ENCODE results near the gene ABR. TPM values are rescaled to one million over a fixed set of nuclear protein-coding genes. Genes with fewer than 3 reads are reported as not detected.
"Not testable (repeated sequence)": the region's sequence is repeated elsewhere in the genome, so short reads cannot be mapped to it uniquely, and the experiment has no call there.

Gene ABR
- total RNA-seq, 2 donors from 2014 or later, result 79.1 to 80.5 TPM

- no peak overlapping the region for H3K27ac Mint-ChIP-seq
- H3K9me3 Mint-ChIP-seq, result no peaks in the 10 kb centered on the region
- H3K4me1 Mint-ChIP-seq (ENCODE audit: low read depth in 2 of 2), result peaks cover 0 to 5% of the 10 kb centered on the region in 2 donors
- H3K27me3 Mint-ChIP-seq, result no peaks in the 10 kb centered on the region
- no peak for ATAC-seq
- H3K36me3 Mint-ChIP-seq, result no peaks in the 10 kb centered on the region
- H3K4me3 Mint-ChIP-seq, result no peak overlapping the region
- DNase-seq (ENCODE audit: low spot score), result no peak
Measured at GRCh38 chr17:1160591-1161390, 19.0 kb downstream of the ABR start.

GRCh38 chr17:1159431-1160180 is 20.2 kb downstream of the ABR start:
- H3K27me3 Mint-ChIP-seq, result no peaks in the 10 kb centered on the region
- no peaks in the 10 kb centered on the region for H3K36me3 Mint-ChIP-seq
- no peak overlapping the region for H3K4me3 Mint-ChIP-seq
- DNase-seq (ENCODE audit: low spot score), result no peak
- H3K4me1 Mint-ChIP-seq (ENCODE audit: low read depth in 2 of 2), result peaks cover 0 to 5% of the 10 kb centered on the region in 2 donors
- H3K9me3 Mint-ChIP-seq, result no peaks in the 10 kb centered on the region
- no peak for ATAC-seq
- no peak overlapping the region for H3K27ac Mint-ChIP-seq

GRCh38 chr17:1158879-1159278 is 20.9 kb downstream of the ABR start:
- no peak for ATAC-seq
- H3K4me3 Mint-ChIP-seq, result no peak overlapping the region
- no peaks in the 10 kb centered on the region for H3K9me3 Mint-ChIP-seq
- no peaks in the 10 kb centered on the region for H3K36me3 Mint-ChIP-seq
- H3K27me3 Mint-ChIP-seq, result no peaks in the 10 kb centered on the region
- peaks cover 0 to 5% of the 10 kb centered on the region in 2 donors for H3K4me1 Mint-ChIP-seq (ENCODE audit: low read depth in 2 of 2)
- H3K27ac Mint-ChIP-seq, result no peak overlapping the region
- DNase-seq (ENCODE audit: low spot score), result no peak

- ATAC-seq (no peak), DNase-seq (ENCODE audit: low spot score) (no peak)
- no peak overlapping the region for H3K27ac Mint-ChIP-seq
- H3K27me3 Mint-ChIP-seq, result no peaks in the 10 kb centered on the region
- no peaks in the 10 kb centered on the region for H3K9me3 Mint-ChIP-seq
- no peaks in the 10 kb centered on the region for H3K36me3 Mint-ChIP-seq
- peaks cover 0 to 5% of the 10 kb centered on the region in 2 donors for H3K4me1 Mint-ChIP-seq (ENCODE audit: low read depth in 2 of 2)
- H3K4me3 Mint-ChIP-seq, result no peak overlapping the region
Measured at GRCh38 chr17:1156864-1157263, 22.9 kb downstream of the ABR start.

- Mint-ChIP-seq H3K9me3 (no peaks in the 10 kb centered on the region), H3K27ac (no peak overlapping the region), H3K27me3 (no peaks in the 10 kb centered on the region), H3K36me3 (no peaks in the 10 kb centered on the region), H3K4me1 (ENCODE audit: low read depth in 2 of 2) (peaks cover 0 to 2% of the 10 kb centered on the region in 2 donors), H3K4me3 (no peak overlapping the region)
- ATAC-seq (no peak), DNase-seq (ENCODE audit: low spot score) (no peak)
Measured at GRCh38 chr17:1154704-1155103, 25.1 kb downstream of the ABR start.

GRCh38 chr17:1153795-1154546 is 25.8 kb downstream of the ABR start:
- Mint-ChIP-seq H3K27me3 (no peaks in the 10 kb centered on the region), H3K27ac (no peak overlapping the region), H3K4me3 (no peak overlapping the region), H3K4me1 (ENCODE audit: low read depth in 2 of 2) (peaks cover 0 to 2% of the 10 kb centered on the region in 2 donors), H3K9me3 (no peaks in the 10 kb centered on the region), H3K36me3 (no peaks in the 10 kb centered on the region)
- ATAC-seq (no peak), DNase-seq (ENCODE audit: low spot score) (no peak)

GRCh38 chr17:1152582-1152981 is 27.2 kb downstream of the ABR start:
- not testable (repeated sequence) for H3K9me3 Mint-ChIP-seq; H3K4me3 Mint-ChIP-seq; H3K27ac Mint-ChIP-seq; H3K27me3 Mint-ChIP-seq; H3K36me3 Mint-ChIP-seq; H3K4me1 Mint-ChIP-seq (ENCODE audit: low read depth in 2 of 2); ATAC-seq; DNase-seq (ENCODE audit: low spot score)

GRCh38 chr17:1150863-1151600 is 28.7 kb downstream of the ABR start:
- H3K4me1 Mint-ChIP-seq (ENCODE audit: low read depth in 2 of 2), result peaks cover 0 to 9% of the 10 kb centered on the region in 2 donors
- no peak overlapping the region for H3K27ac Mint-ChIP-seq
- no peaks in the 10 kb centered on the region for H3K27me3 Mint-ChIP-seq
- no peaks in the 10 kb centered on the region for H3K9me3 Mint-ChIP-seq
- no peak overlapping the region for H3K4me3 Mint-ChIP-seq
- no peak for DNase-seq (ENCODE audit: low spot score)
- no peaks in the 10 kb centered on the region for H3K36me3 Mint-ChIP-seq
- ATAC-seq, result no peak

- Mint-ChIP-seq H3K27ac (no peak overlapping the region), H3K4me3 (no peak overlapping the region), H3K4me1 (ENCODE audit: low read depth in 2 of 2) (peaks cover 0 to 9% of the 10 kb centered on the region in 2 donors), H3K27me3 (no peaks in the 10 kb centered on the region), H3K9me3 (no peaks in the 10 kb centered on the region), H3K36me3 (no peaks in the 10 kb centered on the region)
- ATAC-seq (no peak), DNase-seq (ENCODE audit: low spot score) (no peak)
Measured at GRCh38 chr17:1149869-1150268, 29.9 kb downstream of the ABR start.

GRCh38 chr17:1147664-1148063 is 32.1 kb downstream of the ABR start:
- H3K9me3 Mint-ChIP-seq, result no peaks in the 10 kb centered on the region
- no peak overlapping the region for H3K27ac Mint-ChIP-seq
- no peak overlapping the region for H3K4me3 Mint-ChIP-seq
- DNase-seq (ENCODE audit: low spot score) (no peak), ATAC-seq (no peak)
- H3K27me3 Mint-ChIP-seq, result no peaks in the 10 kb centered on the region
- H3K4me1 Mint-ChIP-seq (ENCODE audit: low read depth in 2 of 2), result peaks cover 0 to 9% of the 10 kb centered on the region in 2 donors
- no peaks in the 10 kb centered on the region for H3K36me3 Mint-ChIP-seq

- DNase-seq (ENCODE audit: low spot score) (no peak), ATAC-seq (no peak)
- no peaks in the 10 kb centered on the region for H3K36me3 Mint-ChIP-seq
- H3K4me1 Mint-ChIP-seq (ENCODE audit: low read depth in 2 of 2), result peaks cover 0 to 9% of the 10 kb centered on the region in 2 donors
- H3K27ac Mint-ChIP-seq, result peak overlapping the region; percentile 14 to 77
- H3K27me3 Mint-ChIP-seq, result no peaks in the 10 kb centered on the region
- no peak overlapping the region for H3K4me3 Mint-ChIP-seq
- no peaks in the 10 kb centered on the region for H3K9me3 Mint-ChIP-seq
Measured at GRCh38 chr17:1146561-1147265, 33.1 kb downstream of the ABR start.

- no peaks in the 10 kb centered on the region for H3K27me3 Mint-ChIP-seq
- no peak overlapping the region for H3K4me3 Mint-ChIP-seq
- no peak overlapping the region for H3K27ac Mint-ChIP-seq
- DNase-seq (ENCODE audit: low spot score) (no peak), ATAC-seq (no peak)
- H3K36me3 Mint-ChIP-seq, result no peaks in the 10 kb centered on the region
- no peaks in the 10 kb centered on the region for H3K9me3 Mint-ChIP-seq
- H3K4me1 Mint-ChIP-seq (ENCODE audit: low read depth in 2 of 2), result peaks cover 0 to 7% of the 10 kb centered on the region in 2 donors
Measured at GRCh38 chr17:1145311-1145986, 34.3 kb downstream of the ABR start.
